Colon (tissue), 2 donors: ENCODE measurements around the gene RRM2.

Source experiments
- FAIRE-seq: peaks from 2 replicates; lab custom pipeline; 2012; peaks lifted over from hg19 to GRCh38; lab: Jason Lieb, UNC
- donor health status: control.
- donor health status: control.

RRM2 gene

GRCh38 chr2:10172033-10172871, 49.7 kb downstream of the RRM2 start:
- no peak for FAIRE-seq

GRCh38 chr2:10173258-10174005, 50.9 kb downstream of the RRM2 start:
- FAIRE-seq = no peak

GRCh38 chr2:10174173-10174572, 51.6 kb downstream of the RRM2 start:
- no peak for FAIRE-seq

- FAIRE-seq = no peak
Observed at GRCh38 chr2:10175441-10175840, 52.9 kb downstream of the RRM2 start.

GRCh38 chr2:10178751-10179150, 56.2 kb downstream of the RRM2 start:
- no peak for FAIRE-seq

GRCh38 chr2:10179422-10179821, 56.9 kb downstream of the RRM2 start:
- FAIRE-seq = no peak

- FAIRE-seq = no peak
Observed at GRCh38 chr2:10180229-10180628, 57.7 kb downstream of the RRM2 start.
